ENCODE data around the gene ATR.
"Not testable (repeated sequence)": the region's sequence is repeated elsewhere in the genome, so short reads cannot be mapped to it uniquely, and the experiment has no call there.

The ATR gene

DNA sequence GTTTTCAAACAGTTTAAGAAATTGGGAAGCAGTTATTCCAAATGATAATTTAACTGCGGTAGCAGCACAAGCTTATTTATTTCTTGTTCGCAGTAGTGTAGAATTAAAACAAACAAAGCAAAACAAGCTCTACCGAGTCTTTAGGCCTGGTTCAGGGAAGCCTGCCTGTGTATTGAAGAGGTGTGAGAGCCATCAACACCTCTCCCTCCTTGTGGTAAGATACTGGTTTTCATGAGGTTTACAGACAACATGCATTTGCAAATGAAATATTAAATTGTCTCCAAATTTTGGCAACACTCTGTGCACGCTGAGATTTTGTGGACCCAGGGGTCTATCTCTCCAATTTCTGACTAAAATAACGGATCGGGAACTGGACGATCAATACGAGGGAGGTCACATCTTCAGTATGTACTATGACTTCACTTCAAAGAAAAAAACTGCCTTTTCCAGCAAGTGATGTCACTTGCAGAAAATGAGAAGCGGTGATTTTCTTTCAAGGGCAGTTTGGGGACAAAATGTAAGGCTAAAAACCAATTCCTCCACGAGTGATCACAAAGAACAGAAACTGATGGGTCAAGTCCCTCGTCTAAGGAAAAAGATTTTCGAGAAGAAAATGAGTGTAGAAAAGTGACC lies 721 bp downstream of the ATR start:
- no peak for DNase-seq (ENCODE audit: low read depth in 1 of 2, low spot score in 1 of 2)
- H3K27me3 ChIP-seq (ENCODE audit: insufficient read depth, poor library complexity, severe bottlenecking) = no peaks in the 10 kb centered on the region
- peak overlapping the region; percentile 95 for H3K4me3 ChIP-seq (replicated peaks; ENCODE audit: insufficient read depth, low read length)
- H3K27ac ChIP-seq (replicated peaks) = peak overlapping the region; percentile 79
- TF ChIP-seq POLR2AphosphoS5 (IDR thresholded peaks at IDR 0.05; ENCODE audit: low read depth) (no peak), GABPA (IDR thresholded peaks at IDR 0.05; ENCODE audit: low read depth) (no peak), SPI1 (IDR thresholded peaks at IDR 0.05; ENCODE audit: borderline replicate concordance, low read depth) (no peak), CTCF (IDR thresholded peaks at IDR 0.05; ENCODE audit: insufficient read depth, low read length) (no peak)
- TF ChIP-seq, protein P1, sequence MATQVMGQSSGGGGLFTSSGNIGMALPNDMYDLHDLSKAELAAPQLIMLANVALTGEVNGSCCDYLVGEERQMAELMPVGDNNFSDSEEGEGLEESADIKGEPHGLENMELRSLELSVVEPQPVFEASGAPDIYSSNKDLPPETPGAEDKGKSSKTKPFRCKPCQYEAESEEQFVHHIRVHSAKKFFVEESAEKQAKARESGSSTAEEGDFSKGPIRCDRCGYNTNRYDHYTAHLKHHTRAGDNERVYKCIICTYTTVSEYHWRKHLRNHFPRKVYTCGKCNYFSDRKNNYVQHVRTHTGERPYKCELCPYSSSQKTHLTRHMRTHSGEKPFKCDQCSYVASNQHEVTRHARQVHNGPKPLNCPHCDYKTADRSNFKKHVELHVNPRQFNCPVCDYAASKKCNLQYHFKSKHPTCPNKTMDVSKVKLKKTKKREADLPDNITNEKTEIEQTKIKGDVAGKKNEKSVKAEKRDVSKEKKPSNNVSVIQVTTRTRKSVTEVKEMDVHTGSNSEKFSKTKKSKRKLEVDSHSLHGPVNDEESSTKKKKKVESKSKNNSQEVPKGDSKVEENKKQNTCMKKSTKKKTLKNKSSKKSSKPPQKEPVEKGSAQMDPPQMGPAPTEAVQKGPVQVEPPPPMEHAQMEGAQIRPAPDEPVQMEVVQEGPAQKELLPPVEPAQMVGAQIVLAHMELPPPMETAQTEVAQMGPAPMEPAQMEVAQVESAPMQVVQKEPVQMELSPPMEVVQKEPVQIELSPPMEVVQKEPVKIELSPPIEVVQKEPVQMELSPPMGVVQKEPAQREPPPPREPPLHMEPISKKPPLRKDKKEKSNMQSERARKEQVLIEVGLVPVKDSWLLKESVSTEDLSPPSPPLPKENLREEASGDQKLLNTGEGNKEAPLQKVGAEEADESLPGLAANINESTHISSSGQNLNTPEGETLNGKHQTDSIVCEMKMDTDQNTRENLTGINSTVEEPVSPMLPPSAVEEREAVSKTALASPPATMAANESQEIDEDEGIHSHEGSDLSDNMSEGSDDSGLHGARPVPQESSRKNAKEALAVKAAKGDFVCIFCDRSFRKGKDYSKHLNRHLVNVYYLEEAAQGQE (IDR thresholded peaks at IDR 0.05; ENCODE audit: insufficient replicate concordance, low read depth) = no peak

DNA sequence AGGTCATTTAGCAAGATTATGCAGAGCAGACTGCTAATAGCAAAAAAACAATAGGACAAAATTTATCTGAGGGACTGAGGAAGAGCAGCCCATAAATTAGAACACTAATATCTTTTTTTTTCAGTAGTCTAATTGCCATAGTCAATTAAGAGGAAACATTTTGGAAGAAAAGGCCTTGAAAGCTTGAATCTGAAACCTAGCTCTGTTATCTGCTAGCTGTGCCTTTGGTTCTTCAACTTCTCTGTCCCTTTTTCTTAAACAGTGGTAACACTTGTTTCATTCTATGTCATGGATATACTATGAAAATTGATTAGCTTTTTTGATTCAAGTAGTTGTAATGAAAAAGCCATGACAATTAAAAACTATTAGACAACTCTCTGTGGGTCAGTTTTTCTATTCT lies 1.7 kb downstream of the ATR start:
- no peak for DNase-seq (ENCODE audit: low read depth in 1 of 2, low spot score in 1 of 2)
- TF ChIP-seq GABPA (IDR thresholded peaks at IDR 0.05; ENCODE audit: low read depth) = no peak
- TF ChIP-seq, protein P1 (IDR thresholded peaks at IDR 0.05; ENCODE audit: insufficient replicate concordance, low read depth) = no peak
- TF ChIP-seq CTCF (IDR thresholded peaks at IDR 0.05; ENCODE audit: insufficient read depth, low read length) = no peak
- no peak for TF ChIP-seq SPI1 (IDR thresholded peaks at IDR 0.05; ENCODE audit: borderline replicate concordance, low read depth)
- TF ChIP-seq POLR2AphosphoS5 (IDR thresholded peaks at IDR 0.05; ENCODE audit: low read depth) = no peak
- Histone ChIP-seq H3K4me3 (replicated peaks; ENCODE audit: insufficient read depth, low read length) (no peak overlapping the region), H3K27me3 (ENCODE audit: insufficient read depth, poor library complexity, severe bottlenecking) (no peaks in the 10 kb centered on the region), H3K27ac (replicated peaks) (no peak overlapping the region)

DNA sequence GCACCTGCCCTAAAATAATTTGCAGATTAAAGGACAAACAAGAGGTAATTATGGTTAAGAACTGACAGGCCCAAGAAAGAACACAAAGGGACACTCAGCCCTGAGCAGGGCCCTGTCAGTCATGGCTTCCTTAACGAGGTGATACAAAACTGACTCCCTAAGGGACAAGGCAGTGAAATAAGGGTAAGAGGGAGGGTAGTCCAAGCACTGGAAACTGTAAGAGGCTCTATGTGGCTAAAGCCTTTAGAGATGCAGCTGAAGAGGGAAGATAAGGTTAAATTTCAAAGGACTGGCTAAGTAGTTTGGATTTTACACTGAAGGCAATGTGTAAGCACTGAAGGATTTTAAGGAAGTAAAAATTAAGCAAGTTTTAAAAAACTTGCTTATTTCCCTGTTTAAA lies 3.9 kb downstream of the ATR start:
- peak in 1 of 2 experiments; percentile 16 for DNase-seq (ENCODE audit: low read depth in 1 of 2, low spot score in 1 of 2)

GRCh38 chr3:142574223-142574622 lies 4.3 kb downstream of the ATR start:
- not testable (repeated sequence) for H3K4me3 ChIP-seq (replicated peaks; ENCODE audit: insufficient read depth, low read length); H3K27me3 ChIP-seq (ENCODE audit: insufficient read depth, poor library complexity, severe bottlenecking); DNase-seq (ENCODE audit: low read depth in 1 of 2, low spot score in 1 of 2); H3K27ac ChIP-seq (replicated peaks)

More for the DNA sequence above, 3.9 kb downstream of the ATR start:
- no peak for TF ChIP-seq POLR2AphosphoS5 (IDR thresholded peaks at IDR 0.05; ENCODE audit: low read depth)
- TF ChIP-seq, protein P1 (IDR thresholded peaks at IDR 0.05; ENCODE audit: insufficient replicate concordance, low read depth) = no peak
- no peak overlapping the region for H3K4me3 ChIP-seq (replicated peaks; ENCODE audit: insufficient read depth, low read length)
- no peaks in the 10 kb centered on the region for H3K27me3 ChIP-seq (ENCODE audit: insufficient read depth, poor library complexity, severe bottlenecking)
- H3K27ac ChIP-seq (replicated peaks) = peak overlapping the region; percentile 43; the same call in 1 of the 2 replicates

DNA sequence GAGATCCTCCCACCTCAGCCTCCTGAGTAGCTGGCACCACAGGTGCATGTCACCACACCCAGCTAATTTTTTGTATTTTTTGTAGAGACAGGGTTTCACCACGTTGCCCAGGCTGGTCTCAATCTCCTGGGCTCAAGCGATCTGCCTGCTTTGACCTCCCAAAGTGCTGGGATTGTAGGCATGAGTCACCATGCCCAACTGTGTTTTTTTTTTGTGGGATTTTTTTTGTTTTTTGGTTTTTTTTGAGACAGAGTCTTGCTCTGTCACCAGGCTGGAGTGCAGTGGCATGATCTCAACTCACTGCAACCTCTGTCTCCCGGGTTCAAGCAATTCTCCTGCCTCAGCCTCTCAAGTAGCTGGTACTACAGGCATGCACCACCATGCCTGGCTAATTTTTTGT lies 9.1 kb downstream of the ATR start:
- H3K27ac ChIP-seq (replicated peaks); H3K27me3 ChIP-seq (ENCODE audit: insufficient read depth, poor library complexity, severe bottlenecking); H3K4me3 ChIP-seq (replicated peaks; ENCODE audit: insufficient read depth, low read length); DNase-seq (ENCODE audit: low read depth in 1 of 2, low spot score in 1 of 2): not testable (repeated sequence)

All from HL-60 (cell line).